ENCODE results near the gene GPR22. TPM values are rescaled to one million over a fixed set of nuclear protein-coding genes. Genes with fewer than 3 reads are reported as not detected.

GPR22 gene
- total RNA-seq, 1 donor from 2014 or later, result 54.4 TPM

Other genes with a start within 250 kb of the GPR22 start
- 54.0 TPM for gene COG5, start 93.9 kb downstream of the GPR22 start, total RNA-seq
- 6.6 TPM for gene DUS4L, start 93.9 kb downstream of the GPR22 start, total RNA-seq
- 114 TPM for gene BCAP29, start 110.2 kb downstream of the GPR22 start, total RNA-seq
- 0.40 TPM for gene SLC26A4, start 190.8 kb downstream of the GPR22 start, total RNA-seq